Measurements from ENCODE around the gene CEACAM18. TPM values are rescaled to one million over a fixed set of nuclear protein-coding genes. Genes with fewer than 3 reads are reported as not detected.

The CEACAM18 gene
- total RNA-seq (2022; extraction: Qiagen RNA extraction): not detected in 5 replicates

GRCh38 chr19:51478381-51479234 lies at the start of gene CEACAM18:
TSS of gene CEACAM18 (plus strand) at chr19:51478539.

GRCh38 chr19:51458051-51458645 lies 20.2 kb upstream of the CEACAM18 start, which contains the start of gene SIGLEC8:
TSS of gene SIGLEC8 (minus strand) at chr19:51458454. CDS start at chr19:51458387, 67 bp downstream.

GRCh38 chr19:51501594-51502263 lies 23.4 kb downstream of the CEACAM18 start, which contains the start of gene SIGLEC12:
TSS of gene SIGLEC12 (minus strand) at chr19:51501800. CDS start at chr19:51501733, 67 bp downstream.

GRCh38 chr19:51531349-51532315 lies 53.3 kb downstream of the CEACAM18 start, which contains the start of gene SIGLEC6:
TSS of gene SIGLEC6 (minus strand) at chr19:51531670. CDS start at chr19:51531648, 22 bp downstream.

Other genes with a start within 250 kb of the CEACAM18 start
- gene SIGLECL1, start 227.5 kb upstream of the CEACAM18 start, total RNA-seq (2022; extraction: Qiagen RNA extraction): not detected in 5 replicates
- 0.03 to 0.14 TPM (median 0.06 TPM) in 3 of 5 replicates, not detected in the others for gene IGLON5, start 166.9 kb upstream of the CEACAM18 start, total RNA-seq (2022; extraction: Qiagen RNA extraction)
- gene VSIG10L, start 136.4 kb upstream of the CEACAM18 start, total RNA-seq (2022; extraction: Qiagen RNA extraction): 11.6 to 16.8 TPM (median 14.1 TPM) in 5 replicates
- 230 to 256 TPM (median 244 TPM) in 5 replicates for gene ETFB, start 112.2 kb upstream of the CEACAM18 start, total RNA-seq (2022; extraction: Qiagen RNA extraction)
- gene CLDND2, start 109.5 kb upstream of the CEACAM18 start, total RNA-seq (2022; extraction: Qiagen RNA extraction): 3.7 to 13.8 TPM (median 12.5 TPM) in 5 replicates
- gene NKG7, start 105.9 kb upstream of the CEACAM18 start, total RNA-seq (2022; extraction: Qiagen RNA extraction): not detected in 5 replicates
- gene LIM2, start 90.6 kb upstream of the CEACAM18 start, total RNA-seq (2022; extraction: Qiagen RNA extraction): not detected in 5 replicates
- gene C19orf84, start 87.9 kb upstream of the CEACAM18 start, total RNA-seq (2022; extraction: Qiagen RNA extraction): not detected in 5 replicates
- 0.03 to 0.08 TPM (median 0.07 TPM) in 3 of 5 replicates, not detected in the others for gene SIGLEC10, start 60.9 kb upstream of the CEACAM18 start, total RNA-seq (2022; extraction: Qiagen RNA extraction)
- gene SIGLEC8, start 20.1 kb upstream of the CEACAM18 start, total RNA-seq (2022; extraction: Qiagen RNA extraction): not detected in 5 replicates
- not detected in 5 replicates for gene SIGLEC12, start 23.3 kb downstream of the CEACAM18 start, total RNA-seq (2022; extraction: Qiagen RNA extraction)
- gene SIGLEC6, start 53.1 kb downstream of the CEACAM18 start, total RNA-seq (2022; extraction: Qiagen RNA extraction): not detected in 5 replicates
- 3.1 to 4.5 TPM (median 3.9 TPM) in 5 replicates for gene ZNF175, start 92.7 kb downstream of the CEACAM18 start, total RNA-seq (2022; extraction: Qiagen RNA extraction)
- gene SIGLEC5, start 151.9 kb downstream of the CEACAM18 start, total RNA-seq (2022; extraction: Qiagen RNA extraction): not detected in 5 replicates
- 0.05 to 0.10 TPM in 2 of 5 replicates, not detected in the others for gene SIGLEC14, start 168.3 kb downstream of the CEACAM18 start, total RNA-seq (2022; extraction: Qiagen RNA extraction)
- 10.0 to 14.7 TPM (median 13.1 TPM) in 5 replicates for gene SPACA6, start 214.8 kb downstream of the CEACAM18 start, total RNA-seq (2022; extraction: Qiagen RNA extraction)
- 0.06 TPM in 2 of 5 replicates, not detected in the others for gene HAS1, start 245.5 kb downstream of the CEACAM18 start, total RNA-seq (2022; extraction: Qiagen RNA extraction)

All from A549 treated with Hydrocortisone at 1 μM for 4 hours (cell line).